22Rv1 (cell line): ENCODE measurements around the gene ZBTB20.

ENCODE experiments used
- ZFX ChIP-seq: fragments of 450-650 bp; IDR thresholded peaks from 2 replicates; pipeline ENCODE4 v1.6.1; 2017; ENCODE audit warnings: antibody characterized with exemption, borderline replicate concordance
- TF ChIP-seq, protein P1 (sequence below): fragments of 450-650 bp; IDR thresholded peaks from 2 replicates; pipeline ENCODE4 v1.5.1; 2017; ENCODE audit warnings: mild to moderate bottlenecking

- TF ChIP-seq, protein P1, sequence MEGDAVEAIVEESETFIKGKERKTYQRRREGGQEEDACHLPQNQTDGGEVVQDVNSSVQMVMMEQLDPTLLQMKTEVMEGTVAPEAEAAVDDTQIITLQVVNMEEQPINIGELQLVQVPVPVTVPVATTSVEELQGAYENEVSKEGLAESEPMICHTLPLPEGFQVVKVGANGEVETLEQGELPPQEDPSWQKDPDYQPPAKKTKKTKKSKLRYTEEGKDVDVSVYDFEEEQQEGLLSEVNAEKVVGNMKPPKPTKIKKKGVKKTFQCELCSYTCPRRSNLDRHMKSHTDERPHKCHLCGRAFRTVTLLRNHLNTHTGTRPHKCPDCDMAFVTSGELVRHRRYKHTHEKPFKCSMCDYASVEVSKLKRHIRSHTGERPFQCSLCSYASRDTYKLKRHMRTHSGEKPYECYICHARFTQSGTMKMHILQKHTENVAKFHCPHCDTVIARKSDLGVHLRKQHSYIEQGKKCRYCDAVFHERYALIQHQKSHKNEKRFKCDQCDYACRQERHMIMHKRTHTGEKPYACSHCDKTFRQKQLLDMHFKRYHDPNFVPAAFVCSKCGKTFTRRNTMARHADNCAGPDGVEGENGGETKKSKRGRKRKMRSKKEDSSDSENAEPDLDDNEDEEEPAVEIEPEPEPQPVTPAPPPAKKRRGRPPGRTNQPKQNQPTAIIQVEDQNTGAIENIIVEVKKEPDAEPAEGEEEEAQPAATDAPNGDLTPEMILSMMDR = no peak
- TF ChIP-seq ZFX = no peak
Measured at GRCh38 chr3:114973536-114973935, 173.6 kb downstream of the ZBTB20 start.
